ENCODE data around the gene DCXR. TPM values are rescaled to one million over a fixed set of nuclear protein-coding genes. Genes with fewer than 3 reads are reported as not detected.

The DCXR gene
- total and polyA plus RNA-seq, 2 of the 13 experiments (the other 11 are each of a cell fraction or from before 2014, with no cell fraction given) = 287 to 311 TPM

DNA sequence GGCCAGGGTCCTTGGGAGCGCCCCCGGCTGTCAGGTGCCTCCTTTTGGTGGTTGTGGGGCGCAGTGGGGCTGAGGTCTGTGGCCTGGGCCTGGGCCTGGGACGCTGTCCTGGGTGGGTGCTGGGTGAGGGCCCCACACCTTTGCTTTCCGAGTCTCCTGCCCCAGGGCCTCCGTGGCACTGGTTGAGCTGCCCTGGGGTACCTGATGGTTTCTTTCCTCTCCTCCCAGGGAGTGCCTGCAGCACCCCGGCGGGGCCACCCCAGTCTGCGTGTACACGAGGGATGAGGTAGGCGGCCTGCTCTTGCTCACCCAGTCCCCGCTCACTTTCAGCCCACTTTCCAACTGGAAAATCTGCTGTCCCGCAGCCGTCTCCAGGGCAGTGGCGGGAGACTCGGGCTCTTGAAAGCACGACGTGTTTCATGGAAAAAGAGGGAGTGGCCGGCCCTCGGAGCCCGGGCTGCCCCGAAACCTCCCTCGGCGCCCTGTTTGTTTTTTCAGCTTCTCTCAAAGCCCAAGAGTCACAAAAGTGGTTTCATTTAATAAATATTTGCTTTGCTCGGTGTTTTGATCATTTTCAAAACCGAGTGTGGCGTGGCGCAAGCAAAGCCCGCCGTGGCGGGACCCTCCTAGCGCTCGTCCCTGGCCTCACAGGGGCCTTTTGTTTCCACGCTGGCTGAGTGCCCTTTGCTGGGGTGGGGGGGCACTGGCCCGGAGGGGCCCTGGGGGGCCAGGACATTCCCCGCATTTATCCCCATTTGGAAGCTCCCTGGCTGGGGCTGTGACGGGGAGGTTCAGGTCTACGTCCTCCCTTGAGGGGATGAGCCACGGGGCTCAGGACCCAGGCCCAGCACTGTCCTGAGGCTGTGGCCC lies 42.7 kb downstream of the DCXR start (continued):
- TF ChIP-seq, protein P1, sequence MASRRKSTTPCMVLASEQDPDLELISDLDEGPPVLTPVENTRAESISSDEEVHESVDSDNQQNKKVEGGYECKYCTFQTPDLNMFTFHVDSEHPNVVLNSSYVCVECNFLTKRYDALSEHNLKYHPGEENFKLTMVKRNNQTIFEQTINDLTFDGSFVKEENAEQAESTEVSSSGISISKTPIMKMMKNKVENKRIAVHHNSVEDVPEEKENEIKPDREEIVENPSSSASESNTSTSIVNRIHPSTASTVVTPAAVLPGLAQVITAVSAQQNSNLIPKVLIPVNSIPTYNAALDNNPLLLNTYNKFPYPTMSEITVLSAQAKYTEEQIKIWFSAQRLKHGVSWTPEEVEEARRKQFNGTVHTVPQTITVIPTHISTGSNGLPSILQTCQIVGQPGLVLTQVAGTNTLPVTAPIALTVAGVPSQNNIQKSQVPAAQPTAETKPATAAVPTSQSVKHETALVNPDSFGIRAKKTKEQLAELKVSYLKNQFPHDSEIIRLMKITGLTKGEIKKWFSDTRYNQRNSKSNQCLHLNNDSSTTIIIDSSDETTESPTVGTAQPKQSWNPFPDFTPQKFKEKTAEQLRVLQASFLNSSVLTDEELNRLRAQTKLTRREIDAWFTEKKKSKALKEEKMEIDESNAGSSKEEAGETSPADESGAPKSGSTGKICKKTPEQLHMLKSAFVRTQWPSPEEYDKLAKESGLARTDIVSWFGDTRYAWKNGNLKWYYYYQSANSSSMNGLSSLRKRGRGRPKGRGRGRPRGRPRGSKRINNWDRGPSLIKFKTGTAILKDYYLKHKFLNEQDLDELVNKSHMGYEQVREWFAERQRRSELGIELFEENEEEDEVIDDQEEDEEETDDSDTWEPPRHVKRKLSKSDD (CRISPR knock-in tag; IDR thresholded peaks at IDR 0.05; ENCODE audit: low read depth) = peak; percentile 67; the same call in 1 of the 2 replicates
- TF ChIP-seq ZNF562 (CRISPR knock-in tag; IDR thresholded peaks at IDR 0.05; ENCODE audit: borderline replicate concordance) (no peak), ZNF282 (IDR thresholded peaks at IDR 0.05; ENCODE audit: partially characterized antibody) (no peak), NR3C1 (CRISPR knock-in tag; IDR thresholded peaks at IDR 0.05) (no peak), PPARG (CRISPR knock-in tag; conservative IDR thresholded peaks at IDR 0.05) (0 out of 2 replicates have a peak, but pooled peaks have one; percentile 31), SMAD1 (CRISPR knock-in tag; IDR thresholded peaks at IDR 0.05; ENCODE audit: borderline replicate concordance, low read depth) (no peak), XBP1 (CRISPR knock-in tag; IDR thresholded peaks at IDR 0.05) (no peak), ZSCAN29 (CRISPR knock-in tag; conservative IDR thresholded peaks at IDR 0.05) (no peak), HMG20B (CRISPR knock-in tag; conservative IDR thresholded peaks at IDR 0.05) (no peak), ZNF792 (CRISPR knock-in tag; IDR thresholded peaks at IDR 0.05) (peak; percentile 34; the same call in 1 of the 2 replicates), FOXO1 (CRISPR knock-in tag; IDR thresholded peaks at IDR 0.05) (peak; percentile 81; the same call in 1 of the 2 replicates)
- TF ChIP-seq, protein P2, sequence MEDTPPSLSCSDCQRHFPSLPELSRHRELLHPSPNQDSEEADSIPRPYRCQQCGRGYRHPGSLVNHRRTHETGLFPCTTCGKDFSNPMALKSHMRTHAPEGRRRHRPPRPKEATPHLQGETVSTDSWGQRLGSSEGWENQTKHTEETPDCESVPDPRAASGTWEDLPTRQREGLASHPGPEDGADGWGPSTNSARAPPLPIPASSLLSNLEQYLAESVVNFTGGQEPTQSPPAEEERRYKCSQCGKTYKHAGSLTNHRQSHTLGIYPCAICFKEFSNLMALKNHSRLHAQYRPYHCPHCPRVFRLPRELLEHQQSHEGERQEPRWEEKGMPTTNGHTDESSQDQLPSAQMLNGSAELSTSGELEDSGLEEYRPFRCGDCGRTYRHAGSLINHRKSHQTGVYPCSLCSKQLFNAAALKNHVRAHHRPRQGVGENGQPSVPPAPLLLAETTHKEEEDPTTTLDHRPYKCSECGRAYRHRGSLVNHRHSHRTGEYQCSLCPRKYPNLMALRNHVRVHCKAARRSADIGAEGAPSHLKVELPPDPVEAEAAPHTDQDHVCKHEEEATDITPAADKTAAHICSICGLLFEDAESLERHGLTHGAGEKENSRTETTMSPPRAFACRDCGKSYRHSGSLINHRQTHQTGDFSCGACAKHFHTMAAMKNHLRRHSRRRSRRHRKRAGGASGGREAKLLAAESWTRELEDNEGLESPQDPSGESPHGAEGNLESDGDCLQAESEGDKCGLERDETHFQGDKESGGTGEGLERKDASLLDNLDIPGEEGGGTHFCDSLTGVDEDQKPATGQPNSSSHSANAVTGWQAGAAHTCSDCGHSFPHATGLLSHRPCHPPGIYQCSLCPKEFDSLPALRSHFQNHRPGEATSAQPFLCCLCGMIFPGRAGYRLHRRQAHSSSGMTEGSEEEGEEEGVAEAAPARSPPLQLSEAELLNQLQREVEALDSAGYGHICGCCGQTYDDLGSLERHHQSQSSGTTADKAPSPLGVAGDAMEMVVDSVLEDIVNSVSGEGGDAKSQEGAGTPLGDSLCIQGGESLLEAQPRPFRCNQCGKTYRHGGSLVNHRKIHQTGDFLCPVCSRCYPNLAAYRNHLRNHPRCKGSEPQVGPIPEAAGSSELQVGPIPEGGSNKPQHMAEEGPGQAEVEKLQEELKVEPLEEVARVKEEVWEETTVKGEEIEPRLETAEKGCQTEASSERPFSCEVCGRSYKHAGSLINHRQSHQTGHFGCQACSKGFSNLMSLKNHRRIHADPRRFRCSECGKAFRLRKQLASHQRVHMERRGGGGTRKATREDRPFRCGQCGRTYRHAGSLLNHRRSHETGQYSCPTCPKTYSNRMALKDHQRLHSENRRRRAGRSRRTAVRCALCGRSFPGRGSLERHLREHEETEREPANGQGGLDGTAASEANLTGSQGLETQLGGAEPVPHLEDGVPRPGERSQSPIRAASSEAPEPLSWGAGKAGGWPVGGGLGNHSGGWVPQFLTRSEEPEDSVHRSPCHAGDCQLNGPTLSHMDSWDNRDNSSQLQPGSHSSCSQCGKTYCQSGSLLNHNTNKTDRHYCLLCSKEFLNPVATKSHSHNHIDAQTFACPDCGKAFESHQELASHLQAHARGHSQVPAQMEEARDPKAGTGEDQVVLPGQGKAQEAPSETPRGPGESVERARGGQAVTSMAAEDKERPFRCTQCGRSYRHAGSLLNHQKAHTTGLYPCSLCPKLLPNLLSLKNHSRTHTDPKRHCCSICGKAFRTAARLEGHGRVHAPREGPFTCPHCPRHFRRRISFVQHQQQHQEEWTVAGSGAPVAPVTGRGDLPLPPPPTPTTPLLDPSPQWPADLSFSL (CRISPR knock-in tag; IDR thresholded peaks at IDR 0.05) = no peak
- TF ChIP-seq, protein P3, sequence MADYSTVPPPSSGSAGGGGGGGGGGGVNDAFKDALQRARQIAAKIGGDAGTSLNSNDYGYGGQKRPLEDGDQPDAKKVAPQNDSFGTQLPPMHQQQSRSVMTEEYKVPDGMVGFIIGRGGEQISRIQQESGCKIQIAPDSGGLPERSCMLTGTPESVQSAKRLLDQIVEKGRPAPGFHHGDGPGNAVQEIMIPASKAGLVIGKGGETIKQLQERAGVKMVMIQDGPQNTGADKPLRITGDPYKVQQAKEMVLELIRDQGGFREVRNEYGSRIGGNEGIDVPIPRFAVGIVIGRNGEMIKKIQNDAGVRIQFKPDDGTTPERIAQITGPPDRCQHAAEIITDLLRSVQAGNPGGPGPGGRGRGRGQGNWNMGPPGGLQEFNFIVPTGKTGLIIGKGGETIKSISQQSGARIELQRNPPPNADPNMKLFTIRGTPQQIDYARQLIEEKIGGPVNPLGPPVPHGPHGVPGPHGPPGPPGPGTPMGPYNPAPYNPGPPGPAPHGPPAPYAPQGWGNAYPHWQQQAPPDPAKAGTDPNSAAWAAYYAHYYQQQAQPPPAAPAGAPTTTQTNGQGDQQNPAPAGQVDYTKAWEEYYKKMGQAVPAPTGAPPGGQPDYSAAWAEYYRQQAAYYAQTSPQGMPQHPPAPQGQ (CRISPR knock-in tag; IDR thresholded peaks at IDR 0.05; ENCODE audit: borderline replicate concordance) = no peak
- TF ChIP-seq, protein P4, sequence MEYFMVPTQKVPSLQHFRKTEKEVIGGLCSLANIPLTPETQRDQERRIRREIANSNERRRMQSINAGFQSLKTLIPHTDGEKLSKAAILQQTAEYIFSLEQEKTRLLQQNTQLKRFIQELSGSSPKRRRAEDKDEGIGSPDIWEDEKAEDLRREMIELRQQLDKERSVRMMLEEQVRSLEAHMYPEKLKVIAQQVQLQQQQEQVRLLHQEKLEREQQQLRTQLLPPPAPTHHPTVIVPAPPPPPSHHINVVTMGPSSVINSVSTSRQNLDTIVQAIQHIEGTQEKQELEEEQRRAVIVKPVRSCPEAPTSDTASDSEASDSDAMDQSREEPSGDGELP (IDR thresholded peaks at IDR 0.05; ENCODE audit: borderline replicate concordance, low read depth) = peak; percentile 48
- TF ChIP-seq, protein P5, sequence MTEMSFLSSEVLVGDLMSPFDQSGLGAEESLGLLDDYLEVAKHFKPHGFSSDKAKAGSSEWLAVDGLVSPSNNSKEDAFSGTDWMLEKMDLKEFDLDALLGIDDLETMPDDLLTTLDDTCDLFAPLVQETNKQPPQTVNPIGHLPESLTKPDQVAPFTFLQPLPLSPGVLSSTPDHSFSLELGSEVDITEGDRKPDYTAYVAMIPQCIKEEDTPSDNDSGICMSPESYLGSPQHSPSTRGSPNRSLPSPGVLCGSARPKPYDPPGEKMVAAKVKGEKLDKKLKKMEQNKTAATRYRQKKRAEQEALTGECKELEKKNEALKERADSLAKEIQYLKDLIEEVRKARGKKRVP (CRISPR knock-in tag; IDR thresholded peaks at IDR 0.05) = peak in 1 of 2 experiments; percentile 69; a peak in 1 of 4 replicates
